HUDEP-2 (cell line): ENCODE results near the gene PAPPA.
A peak's percentile ranks its signal among the peaks of the same experiment; 100 is the strongest.

Source experiments
- DNase-seq, 76 experiments: peaks; one replicate each; lab custom pipeline; 2025; ENCODE audit not compliant: unreplicated experiment in 76 of 76; lab: John Stamatoyannopoulos, UW

Gene PAPPA

GRCh38 chr9:116219686-116220085 is 66.1 kb downstream of the PAPPA start:
- peak in 8 of 76 experiments; percentile 2 to 60 (median 28) for DNase-seq

GRCh38 chr9:116223926-116224325 is 70.3 kb downstream of the PAPPA start:
- no peak for DNase-seq

- DNase-seq: no peak
Measured at GRCh38 chr9:116230051-116230632, 76.6 kb downstream of the PAPPA start.

DNA sequence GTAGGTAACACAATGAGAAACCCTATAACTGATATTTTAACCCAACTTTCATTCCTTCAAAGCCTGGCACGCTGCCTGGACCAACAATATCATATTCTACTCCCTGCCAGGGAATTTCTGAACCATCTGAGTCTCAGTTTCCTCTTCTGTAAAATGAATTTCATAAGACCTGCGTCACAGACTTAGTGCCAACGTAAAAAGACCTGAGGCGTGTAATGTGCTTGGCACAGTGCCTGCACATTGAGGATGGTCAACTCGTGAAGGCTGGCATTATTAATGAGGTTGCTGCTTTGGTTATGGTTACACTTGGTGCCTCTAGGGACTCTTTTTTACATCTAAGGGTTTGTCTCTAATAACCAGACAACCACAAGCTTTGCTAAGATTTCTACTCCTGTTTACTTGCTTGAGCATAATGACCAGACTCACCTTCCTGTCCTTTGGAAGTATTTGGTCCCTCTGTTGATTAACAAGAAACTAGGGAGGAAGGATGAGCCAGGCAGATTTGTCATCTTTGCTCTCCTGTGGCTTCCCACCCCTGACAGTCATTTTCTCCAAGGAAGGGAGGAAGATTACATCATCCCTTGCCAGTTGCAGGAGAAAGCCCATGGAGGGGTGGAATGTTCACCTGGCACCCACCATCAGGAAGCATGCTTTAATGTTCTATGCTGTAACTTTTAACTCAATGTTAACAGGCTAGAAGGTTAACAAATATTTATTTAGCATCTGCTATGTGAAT is 79.0 kb downstream of the PAPPA start:
- no peak for DNase-seq

GRCh38 chr9:116233160-116233530 is 79.6 kb downstream of the PAPPA start:
- DNase-seq: no peak

GRCh38 chr9:116234081-116234480 is 80.5 kb downstream of the PAPPA start:
- DNase-seq: no peak

GRCh38 chr9:116236979-116237378 is 83.4 kb downstream of the PAPPA start:
- DNase-seq: no peak

DNA sequence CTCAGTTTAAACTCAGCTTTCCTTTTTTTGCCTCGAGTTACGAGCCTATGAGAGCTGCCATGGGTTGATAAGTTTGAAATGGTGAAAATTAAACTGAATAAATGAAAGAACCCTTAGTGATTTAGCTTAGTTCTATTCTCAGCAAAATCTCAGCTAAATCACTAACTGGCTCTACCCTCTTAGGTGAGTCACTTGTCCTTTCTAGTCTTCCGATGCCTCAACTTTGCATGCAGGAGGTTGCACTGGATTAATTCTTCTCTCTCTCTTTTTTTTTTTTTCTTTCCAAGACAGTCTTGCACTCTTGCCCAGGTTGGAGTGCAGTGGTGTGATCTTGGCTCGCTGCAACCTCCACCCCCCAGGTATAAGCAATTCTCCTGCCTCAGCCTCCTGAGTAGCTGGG is 83.9 kb downstream of the PAPPA start:
- no peak for DNase-seq

GRCh38 chr9:116238225-116238624 is 84.6 kb downstream of the PAPPA start:
- DNase-seq: no peak

GRCh38 chr9:116238776-116239340 is 85.3 kb downstream of the PAPPA start:
- no peak for DNase-seq

- DNase-seq: no peak
Measured at GRCh38 chr9:116243708-116244107, 90.1 kb downstream of the PAPPA start.

DNA sequence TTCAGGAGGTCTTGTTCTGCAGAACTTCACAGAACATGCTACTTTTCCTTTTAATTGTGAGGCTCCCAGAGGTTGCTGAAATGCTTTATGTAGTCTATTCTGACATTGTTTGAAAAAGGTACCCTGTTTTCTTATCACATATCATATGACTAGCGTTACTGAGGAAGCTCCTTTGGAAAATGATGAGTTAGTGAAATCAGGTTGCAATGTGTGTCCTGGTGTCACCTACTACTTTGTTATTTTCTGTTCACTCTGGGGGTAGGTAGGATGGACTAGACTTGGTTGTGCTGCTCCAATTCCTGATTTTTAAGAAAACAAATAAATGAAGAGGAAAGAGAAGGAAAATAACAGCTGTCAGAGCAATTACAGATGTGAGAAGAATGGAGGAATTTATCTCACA is 93.7 kb downstream of the PAPPA start:
- DNase-seq: no peak

- DNase-seq: no peak
Measured at GRCh38 chr9:116247791-116248374, 94.3 kb downstream of the PAPPA start.

- DNase-seq: no peak
Measured at GRCh38 chr9:116250891-116251290, 97.3 kb downstream of the PAPPA start.

DNA sequence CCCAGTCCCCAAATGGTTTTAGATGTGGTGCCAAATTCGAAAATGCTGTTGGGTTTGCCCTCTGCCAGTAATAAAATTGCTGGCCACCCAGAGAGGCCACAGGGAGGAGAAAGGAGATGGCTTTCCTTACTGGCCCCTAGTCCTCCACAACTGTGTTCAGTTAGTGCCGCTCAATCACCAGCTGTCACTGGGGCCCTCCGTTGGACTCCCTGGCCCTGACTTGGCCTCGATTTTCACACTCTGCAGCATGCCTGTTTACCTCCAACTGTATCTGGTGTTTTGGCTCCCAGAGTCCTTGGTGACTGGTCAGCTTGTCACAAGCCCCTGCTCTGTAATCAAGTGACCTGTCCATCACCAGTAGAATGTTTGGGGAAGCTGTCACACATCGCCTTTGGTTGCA is 97.8 kb downstream of the PAPPA start:
- no peak for DNase-seq

GRCh38 chr9:116260531-116260930 is 106.9 kb downstream of the PAPPA start:
- no peak for DNase-seq

GRCh38 chr9:116262448-116262847 is 108.9 kb downstream of the PAPPA start:
- no peak for DNase-seq

- DNase-seq: no peak
Measured at GRCh38 chr9:116264361-116264760, 110.8 kb downstream of the PAPPA start.

- DNase-seq: no peak
Measured at GRCh38 chr9:116267021-116267420, 113.4 kb downstream of the PAPPA start.

GRCh38 chr9:116269250-116269649 is 115.7 kb downstream of the PAPPA start:
- DNase-seq: peak in 1 of 76 experiments; percentile 9

DNA sequence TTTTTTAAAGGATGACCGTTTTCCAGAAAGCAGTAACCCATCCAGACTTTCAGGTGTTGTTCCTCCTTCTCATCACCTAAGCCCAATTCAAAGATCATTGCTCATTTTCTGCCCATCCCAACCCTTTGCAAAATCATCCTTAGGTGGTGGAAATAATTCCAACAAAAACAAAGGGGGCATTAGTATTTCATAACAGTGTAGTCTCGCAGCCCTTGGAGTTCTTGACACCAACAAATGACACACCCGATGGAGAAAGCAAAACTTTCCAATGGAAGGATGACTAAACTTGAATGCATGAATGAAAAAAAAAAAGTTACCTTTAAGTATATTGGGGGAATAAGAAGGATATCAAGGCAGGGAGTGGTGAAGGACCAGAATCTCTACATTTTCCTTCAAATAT is 117.0 kb downstream of the PAPPA start:
- no peak for DNase-seq

- DNase-seq: no peak
Measured at GRCh38 chr9:116271340-116271739, 117.7 kb downstream of the PAPPA start.
